GM12892 (cell line): ENCODE measurements around the gene C11orf71.

Experiments
- POLR2A ChIP-seq: IDR thresholded peaks from 2 replicates; pipeline ENCODE4 v1.6.1; 2011; ENCODE audit warnings: low read depth, low read length, control low read depth
- POLR2AphosphoS5 ChIP-seq: IDR thresholded peaks from 2 replicates; pipeline ENCODE4 v1.6.1; 2011; ENCODE audit warnings: low read depth, low read length, control low read depth
- TAF1 ChIP-seq: IDR thresholded peaks from 2 replicates; pipeline ENCODE4 v1.6.1; 2011; ENCODE audit warnings: low read depth, mild to moderate bottlenecking, control low read depth, low read length, borderline replicate concordance

DNA sequence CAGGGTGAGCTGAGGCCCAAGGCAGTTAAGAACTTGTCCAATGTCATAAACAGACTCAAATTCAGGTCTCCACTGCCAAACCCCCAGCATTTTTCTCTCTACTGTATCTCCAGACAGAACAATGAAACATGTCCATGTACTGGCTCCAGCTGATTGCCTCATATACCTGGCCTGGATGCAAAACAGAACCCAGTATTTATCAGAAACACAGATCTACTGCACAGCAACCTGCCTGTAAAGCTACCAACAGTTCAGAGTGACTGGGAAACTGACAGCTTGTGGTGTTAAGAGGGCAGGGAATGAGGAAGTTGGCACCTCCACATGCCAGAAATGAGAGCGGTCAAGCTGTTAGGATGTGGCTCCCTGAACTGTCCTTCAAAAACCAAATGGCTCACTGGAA is 41.6 kb downstream of the C11orf71 start:
- no peak for TF ChIP-seq POLR2A
- no peak for TF ChIP-seq POLR2AphosphoS5
- TF ChIP-seq TAF1 = no peak
